Islet of Langerhans (tissue), 1 donor: ENCODE results near the gene PLXNB2.
"Not testable (repeated sequence)": the region's sequence is repeated elsewhere in the genome, so short reads cannot be mapped to it uniquely, and the experiment has no call there.

Experiments used
- FAIRE-seq: peaks from one replicate; lab custom pipeline; 2011; peaks lifted over from hg19 to GRCh38; lab: Jason Lieb, UNC

PLXNB2 gene

GRCh38 chr22:50326956-50327710 lies 19.7 kb upstream of the PLXNB2 start, which contains the start of gene DENND6B:
Gene DENND6B (minus strand): TSS chr22:50327012. CDS start chr22:50326988, 24 bp downstream.
- no peak for FAIRE-seq

- FAIRE-seq, result no peak
Observed at GRCh38 chr22:50326225-50326955, 18.9 kb upstream of the PLXNB2 start.

- FAIRE-seq, result no peak
Observed at GRCh38 chr22:50325444-50326224, 18.2 kb upstream of the PLXNB2 start.

- no peak for FAIRE-seq
Observed at GRCh38 chr22:50323900-50324299, 16.5 kb upstream of the PLXNB2 start.

- FAIRE-seq, result not testable (repeated sequence)
Observed at GRCh38 chr22:50322382-50323104, 15.1 kb upstream of the PLXNB2 start.

- FAIRE-seq, result no peak
Observed at GRCh38 chr22:50320671-50321325, 13.4 kb upstream of the PLXNB2 start.

- FAIRE-seq, result no peak
Observed at GRCh38 chr22:50320116-50320515, 12.7 kb upstream of the PLXNB2 start.

GRCh38 chr22:50319503-50319951 lies 12.1 kb upstream of the PLXNB2 start:
- FAIRE-seq, result no peak

- FAIRE-seq, result no peak
Observed at GRCh38 chr22:50318698-50319411, 11.4 kb upstream of the PLXNB2 start.

- no peak for FAIRE-seq
Observed at GRCh38 chr22:50318356-50318697, 10.9 kb upstream of the PLXNB2 start.

- no peak for FAIRE-seq
Observed at GRCh38 chr22:50317674-50318073, 10.2 kb upstream of the PLXNB2 start.

GRCh38 chr22:50317178-50317577 lies 9.7 kb upstream of the PLXNB2 start:
- FAIRE-seq, result no peak

GRCh38 chr22:50316114-50317065 lies 8.9 kb upstream of the PLXNB2 start:
- no peak for FAIRE-seq

- FAIRE-seq, result no peak
Observed at GRCh38 chr22:50315289-50316113, 8.1 kb upstream of the PLXNB2 start.

GRCh38 chr22:50314455-50315288 lies 7.2 kb upstream of the PLXNB2 start:
- FAIRE-seq, result no peak

- no peak for FAIRE-seq
Observed at GRCh38 chr22:50314081-50314454, 6.6 kb upstream of the PLXNB2 start.

GRCh38 chr22:50313600-50313999 lies 6.2 kb upstream of the PLXNB2 start:
- no peak for FAIRE-seq

- no peak for FAIRE-seq
Observed at GRCh38 chr22:50313021-50313420, 5.6 kb upstream of the PLXNB2 start.
